ENCODE results near the gene TNP2.
A peak's percentile ranks its signal among the peaks of the same experiment; 100 is the strongest.

TNP2 gene

DNA sequence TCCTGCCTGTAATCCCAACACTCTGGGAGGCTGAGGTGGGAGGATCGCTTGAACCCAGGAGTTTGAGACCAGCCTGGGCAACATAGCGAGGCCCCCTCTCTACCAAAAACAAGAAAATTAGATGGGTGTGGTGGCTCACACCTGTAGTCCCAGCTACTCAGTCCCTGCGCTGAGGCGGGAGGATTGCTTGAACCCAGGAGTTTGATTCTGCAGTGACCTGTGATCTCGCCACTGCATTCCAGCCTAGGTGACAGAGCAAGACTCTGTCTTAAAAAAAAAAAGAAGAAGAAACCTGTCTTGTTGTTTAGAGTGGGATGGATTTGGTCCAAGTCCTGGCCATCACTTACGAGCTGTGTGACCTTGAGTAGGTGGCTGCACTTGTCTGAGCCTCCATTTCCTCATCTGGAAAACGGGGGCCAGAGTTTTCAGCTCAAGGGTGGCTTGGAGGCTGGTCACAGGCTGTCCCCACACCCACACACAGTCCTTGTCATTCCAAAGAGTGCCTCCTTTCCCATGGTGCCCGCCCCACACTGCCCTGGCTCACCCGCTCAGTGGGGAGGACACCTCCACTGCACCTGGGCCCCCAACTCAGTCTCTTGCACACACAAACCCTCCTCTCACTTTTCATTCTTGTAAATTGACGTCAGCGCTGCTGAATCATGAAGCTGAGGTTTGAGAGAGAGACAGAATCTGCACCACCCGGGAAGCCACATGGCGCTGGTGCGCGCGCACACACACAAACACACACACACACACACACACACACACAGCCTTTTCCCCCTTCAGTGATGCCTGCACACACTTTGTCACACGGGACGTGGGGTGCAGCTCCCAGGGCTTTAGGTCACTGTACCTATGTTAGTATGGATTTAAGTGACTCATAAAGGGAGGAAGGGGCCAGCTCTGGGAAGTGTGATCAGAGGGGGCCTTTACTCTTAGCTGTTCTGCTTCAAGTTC, 17.3 kb downstream of the TNP2 start:
- Histone ChIP-seq H3K36me3 (peaks cover 0 to 18% (median 0%) of the 10 kb centered on the region in 11 experiments; a peak in 3 of 22 replicates), H3K9me3 (replicated peaks in 1 of 11) (no peaks in the 10 kb centered on the region), H3K27me3 (peaks cover 0 to 12% (median 0%) of the 10 kb centered on the region in 11 experiments; a peak in 8 of 22 replicates), H3K4me1 (peaks cover 32 to 44% (median 41%) of the 10 kb centered on the region in 10 experiments), H3K9ac (no peak overlapping the region; a peak in 1 of 22 replicates), H3K27ac (no peak overlapping the region), H4K20me1 (peaks cover 0 to 53% (median 46%) of the 10 kb centered on the region in 11 experiments; a peak in 18 of 22 replicates), H3K4me3 (no peak overlapping the region), H3K4me2 (peak overlapping the region; percentile 26 to 100 (median 98))
- no peak for TF ChIP-seq Cebpa-rat (IDR thresholded peaks at IDR 0.05)

DNA sequence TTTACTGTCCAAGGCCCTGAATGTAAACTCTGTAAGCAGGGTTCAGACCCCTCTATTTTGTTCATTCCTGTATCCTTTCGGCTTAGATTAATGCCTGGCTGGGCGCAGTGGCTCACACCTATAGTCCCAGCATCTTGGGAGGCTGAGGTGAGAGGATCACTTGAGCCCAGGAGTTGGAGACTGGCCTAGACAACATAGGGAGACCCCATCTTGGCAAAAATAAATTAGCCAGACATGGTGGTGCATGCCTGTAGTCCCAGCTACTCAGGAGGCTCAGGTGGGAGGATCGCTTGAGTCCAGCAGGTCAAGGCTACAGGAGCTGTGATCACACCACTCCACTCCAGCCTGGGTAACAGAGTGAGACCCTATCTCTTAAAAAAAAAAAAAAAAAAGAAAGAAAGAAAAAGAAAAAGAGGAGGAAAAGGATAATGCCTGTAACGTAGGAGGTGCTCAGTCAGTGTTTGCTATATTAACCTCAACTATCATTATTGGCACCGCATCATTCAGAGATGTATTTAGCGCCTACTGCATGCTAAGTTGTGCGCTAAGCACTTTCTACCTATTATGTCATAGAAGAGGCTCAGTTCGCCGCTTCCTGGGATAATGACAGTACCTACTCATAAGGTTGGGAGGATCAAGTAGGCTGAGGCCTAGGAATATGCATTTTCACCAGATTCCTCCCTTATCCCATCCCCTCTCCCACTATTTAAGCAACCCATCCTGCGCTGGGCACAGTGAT, 18.2 kb downstream of the TNP2 start:
- H3K27ac ChIP-seq = no peak overlapping the region
- H3K36me3 ChIP-seq = peaks cover 0 to 18% (median 0%) of the 10 kb centered on the region in 11 experiments; a peak in 3 of 22 replicates
- peaks cover 0 to 53% (median 46%) of the 10 kb centered on the region in 11 experiments; a peak in 18 of 22 replicates for H4K20me1 ChIP-seq
- no peak overlapping the region for H3K9ac ChIP-seq
- H3K4me1 ChIP-seq = peaks cover 32 to 41% (median 38%) of the 10 kb centered on the region in 10 experiments
- H3K4me2 ChIP-seq = no peak overlapping the region
- H3K9me3 ChIP-seq (replicated peaks in 1 of 11) = no peaks in the 10 kb centered on the region
- no peak for TF ChIP-seq Cebpa-rat (IDR thresholded peaks at IDR 0.05)
- H3K4me3 ChIP-seq = no peak overlapping the region
- H3K27me3 ChIP-seq = peaks cover 0 to 12% (median 0%) of the 10 kb centered on the region in 11 experiments; a peak in 8 of 22 replicates

DNA sequence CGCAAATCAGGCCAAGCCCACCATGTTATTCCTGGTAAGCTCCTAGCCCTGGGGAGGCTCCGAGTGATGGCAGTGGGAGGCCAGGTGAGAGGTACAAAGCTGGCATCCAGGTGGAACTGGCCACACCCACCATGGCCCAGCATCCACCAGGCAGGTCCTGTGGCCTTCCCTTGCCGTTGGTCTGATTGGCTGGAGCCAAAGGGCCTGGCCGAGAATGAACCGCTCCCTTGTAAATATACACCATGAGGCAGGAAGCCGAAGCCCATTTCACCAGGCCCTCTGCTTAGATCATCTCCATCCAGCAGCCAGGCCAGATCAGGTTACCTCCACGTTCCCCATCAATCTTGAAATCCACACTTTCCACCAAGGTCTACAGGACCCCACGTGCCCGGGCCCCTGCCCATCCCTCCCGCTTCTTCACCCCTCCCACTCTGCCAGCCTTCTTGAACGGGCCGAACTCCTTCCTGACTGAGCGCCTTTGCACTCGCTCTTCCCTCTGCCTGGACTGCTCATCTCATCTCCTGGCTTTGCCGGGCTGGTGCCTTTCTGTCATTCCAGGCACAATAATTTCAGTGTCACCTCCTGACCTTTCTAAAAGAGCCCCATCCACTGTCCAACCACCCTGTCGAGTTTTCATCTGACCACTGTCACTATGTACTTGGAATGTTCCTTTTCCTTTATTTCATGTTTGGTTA, 18.9 kb downstream of the TNP2 start:
- Histone ChIP-seq H3K9me3 (replicated peaks in 1 of 11) (no peaks in the 10 kb centered on the region), H3K36me3 (peaks cover 0 to 18% (median 0%) of the 10 kb centered on the region in 11 experiments; a peak in 3 of 22 replicates), H3K9ac (no peak overlapping the region), H3K4me1 (peaks cover 32 to 37% (median 36%) of the 10 kb centered on the region in 10 experiments), H3K27me3 (peaks cover 0 to 10% (median 0%) of the 10 kb centered on the region in 11 experiments; a peak in 8 of 22 replicates), H4K20me1 (peaks cover 0 to 46% (median 43%) of the 10 kb centered on the region in 11 experiments; a peak in 18 of 22 replicates), H3K4me2 (no peak overlapping the region), H3K4me3 (no peak overlapping the region), H3K27ac (no peak overlapping the region)
- TF ChIP-seq Cebpa-rat (IDR thresholded peaks at IDR 0.05) = no peak

DNA sequence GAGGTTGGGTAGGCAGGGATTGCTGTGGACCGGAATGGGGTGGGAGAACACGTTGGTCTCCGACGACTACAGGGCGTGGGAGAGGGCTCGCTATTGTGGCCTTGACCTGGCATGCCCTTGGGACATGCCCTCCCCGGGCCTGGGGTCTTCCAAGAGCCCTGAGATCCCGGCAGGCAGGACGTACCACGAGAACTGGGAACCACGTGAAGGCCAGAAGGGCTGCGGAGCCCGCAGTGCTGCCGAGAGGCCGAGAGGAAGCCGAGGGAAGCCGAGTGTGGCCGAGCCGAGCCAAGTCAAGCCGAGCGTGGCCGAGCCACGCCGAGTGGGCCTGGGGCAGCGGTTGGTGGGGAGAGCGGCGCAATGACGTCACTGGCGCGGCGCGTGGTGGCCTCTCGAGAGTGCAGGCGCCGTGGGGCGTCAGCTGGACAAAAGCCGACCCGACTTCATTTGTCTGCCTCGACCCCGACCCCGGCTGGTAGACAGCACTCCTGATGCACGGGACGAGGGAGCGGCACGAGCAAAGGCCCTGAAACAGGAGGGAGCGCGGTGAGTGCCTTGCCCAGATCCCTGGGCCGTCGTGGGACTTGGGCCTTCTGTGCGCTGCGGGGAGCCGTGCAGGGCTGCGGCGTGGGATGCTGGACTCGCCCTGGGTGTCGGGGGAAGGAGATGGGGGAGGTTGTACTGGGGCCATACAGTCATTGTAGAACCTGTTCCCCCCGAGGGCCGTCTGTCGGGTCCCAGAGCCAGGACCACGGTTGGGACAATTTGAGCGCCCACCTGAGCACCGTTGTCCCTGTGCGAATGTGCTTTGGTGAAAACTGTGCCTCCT, 19.7 kb downstream of the TNP2 start:
- no peak overlapping the region for H3K27ac ChIP-seq
- peaks cover 0 to 2% (median 0%) of the 10 kb centered on the region in 11 experiments; a peak in 4 of 22 replicates for H3K27me3 ChIP-seq
- no peaks in the 10 kb centered on the region for H3K9me3 ChIP-seq (replicated peaks in 1 of 11)
- H3K9ac ChIP-seq = no peak overlapping the region
- no peak; a peak in 2 of 22 replicates for TF ChIP-seq Cebpa-rat (IDR thresholded peaks at IDR 0.05)
- no peak overlapping the region for H3K4me2 ChIP-seq
- peaks cover 0 to 15% (median 0%) of the 10 kb centered on the region in 11 experiments; a peak in 3 of 22 replicates for H3K36me3 ChIP-seq
- H3K4me1 ChIP-seq = peaks cover 26 to 29% (median 28%) of the 10 kb centered on the region in 10 experiments
- H3K4me3 ChIP-seq = no peak overlapping the region
- H4K20me1 ChIP-seq = peaks cover 0 to 38% (median 35%) of the 10 kb centered on the region in 11 experiments; a peak in 18 of 22 replicates

DNA sequence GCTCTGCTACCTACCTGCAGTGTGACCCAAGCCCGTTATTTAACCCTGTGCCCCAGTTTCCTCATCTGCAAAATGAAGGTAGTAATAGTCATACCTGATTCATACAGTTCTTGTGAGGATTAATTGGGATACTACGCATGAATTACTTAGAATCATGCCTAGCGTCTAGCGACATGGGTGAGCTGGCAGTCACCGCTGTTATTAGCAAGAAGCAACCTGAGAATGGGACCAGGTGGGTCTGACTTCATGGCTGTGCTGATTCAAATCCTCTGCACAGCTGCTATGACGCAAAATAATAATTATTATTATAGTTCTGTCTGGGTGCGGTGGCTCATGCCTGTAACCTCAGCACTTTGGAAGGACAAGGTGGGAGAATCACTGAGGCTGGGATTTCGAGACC, 21.0 kb downstream of the TNP2 start:
- Histone ChIP-seq H4K20me1 (peaks cover 0 to 25% (median 22%) of the 10 kb centered on the region in 11 experiments; a peak in 13 of 22 replicates), H3K36me3 (peaks cover 0 to 14% (median 0%) of the 10 kb centered on the region in 11 experiments; a peak in 1 of 22 replicates), H3K4me1 (peaks cover 13 to 16% (median 15%) of the 10 kb centered on the region in 10 experiments)

DNA sequence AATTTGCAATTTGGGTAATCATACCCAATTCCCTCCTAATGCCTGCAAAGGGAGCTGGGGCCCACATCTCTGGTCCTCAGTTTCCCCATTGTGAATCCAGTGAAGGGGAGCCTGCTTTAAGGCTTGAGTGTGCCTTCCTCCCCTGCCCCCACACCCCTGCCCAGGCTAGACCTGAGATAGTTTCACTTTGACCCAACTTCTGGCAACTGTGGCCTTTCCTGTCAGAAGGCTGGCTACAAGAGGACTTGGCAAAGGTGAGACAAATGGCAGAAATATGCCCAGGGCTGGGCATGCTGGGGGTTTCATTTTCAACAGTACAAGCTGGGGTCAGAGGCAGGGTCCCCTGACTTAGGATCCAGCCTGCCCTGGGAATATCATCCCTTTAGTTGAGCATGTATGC, 23.1 kb downstream of the TNP2 start:
- Histone ChIP-seq H3K36me3 (no peaks in the 10 kb centered on the region), H3K9ac (no peak overlapping the region), H3K27me3 (no peaks in the 10 kb centered on the region), H3K4me1 (peaks cover 0 to 18% (median 5%) of the 10 kb centered on the region in 10 experiments; a peak in 17 of 20 replicates), H3K4me2 (no peak overlapping the region), H3K9me3 (replicated peaks in 1 of 11) (no peaks in the 10 kb centered on the region), H4K20me1 (peaks cover 0 to 7% (median under 1%) of the 10 kb centered on the region in 11 experiments; a peak in 9 of 22 replicates), H3K27ac (no peak overlapping the region), H3K4me3 (no peak overlapping the region)
- no peak for TF ChIP-seq Cebpa-rat (IDR thresholded peaks at IDR 0.05)

More for the DNA sequence above, 21.0 kb downstream of the TNP2 start:
- Histone ChIP-seq H3K4me3 (no peak overlapping the region), H3K27ac (no peak overlapping the region), H3K9ac (no peak overlapping the region), H3K4me2 (no peak overlapping the region), H3K9me3 (replicated peaks in 1 of 11) (no peaks in the 10 kb centered on the region), H3K27me3 (no peaks in the 10 kb centered on the region)
- no peak for TF ChIP-seq Cebpa-rat (IDR thresholded peaks at IDR 0.05)

DNA sequence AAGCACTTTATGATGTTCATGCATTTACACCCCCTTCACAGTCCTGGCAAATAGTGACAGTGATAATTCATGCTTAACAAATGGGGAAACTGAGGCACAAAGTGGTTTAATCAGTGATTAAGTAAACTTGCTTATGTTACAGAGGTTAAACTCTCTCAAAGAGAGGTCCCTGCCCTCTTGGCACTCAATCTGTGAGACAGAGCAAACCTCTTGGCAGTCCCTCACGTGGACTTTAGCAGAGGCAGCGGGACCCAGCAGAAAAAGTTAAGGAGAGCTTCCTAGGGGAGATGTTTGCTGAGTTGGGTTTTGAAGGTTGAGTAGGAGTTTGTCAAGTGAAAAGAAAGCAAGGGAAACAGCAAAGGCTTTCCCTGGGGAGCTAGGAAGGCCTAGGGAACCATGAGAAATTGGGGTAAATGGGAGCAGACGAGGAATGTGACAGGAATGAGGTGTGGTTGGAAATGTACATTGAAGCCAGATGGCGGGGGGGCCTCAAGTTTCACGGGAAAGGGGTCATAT, 23.8 kb downstream of the TNP2 start:
- Histone ChIP-seq H3K9me3 (replicated peaks in 1 of 11) (no peaks in the 10 kb centered on the region), H3K27me3 (no peaks in the 10 kb centered on the region), H3K4me2 (no peak overlapping the region), H3K4me3 (no peak overlapping the region), H3K4me1 (peaks cover 5 to 25% (median 12%) of the 10 kb centered on the region in 10 experiments; a peak in 18 of 20 replicates), H3K36me3 (no peaks in the 10 kb centered on the region), H3K9ac (no peak overlapping the region), H4K20me1 (peaks cover 0 to 5% (median 0%) of the 10 kb centered on the region in 11 experiments; a peak in 2 of 22 replicates), H3K27ac (no peak overlapping the region)
- TF ChIP-seq Cebpa-rat (IDR thresholded peaks at IDR 0.05) = no peak

Measured in BLaER1 treated with 17β-estradiol and CSF1 and Interleukin-3, amounts not matched to agents 10 nM and 100 nM (cell line).